Epithelial cell of prostate (primary cell): Measurements from ENCODE around the gene CXorf58.
"Not testable (repeated sequence)": the region's sequence is repeated elsewhere in the genome, so short reads cannot be mapped to it uniquely, and the experiment has no call there.

ENCODE experiments used
- DNase-seq: peaks from one replicate; pipeline ENCODE4 v3.0.0-alpha.2; 2011; ENCODE audit warnings: low read depth, low spot score
- H3K27ac ChIP-seq: fragments of 450-650 bp; 2 replicates; pipeline ENCODE4 v1.5.1; 2017; ENCODE audit warnings: mild to moderate bottlenecking

CXorf58 gene

DNA sequence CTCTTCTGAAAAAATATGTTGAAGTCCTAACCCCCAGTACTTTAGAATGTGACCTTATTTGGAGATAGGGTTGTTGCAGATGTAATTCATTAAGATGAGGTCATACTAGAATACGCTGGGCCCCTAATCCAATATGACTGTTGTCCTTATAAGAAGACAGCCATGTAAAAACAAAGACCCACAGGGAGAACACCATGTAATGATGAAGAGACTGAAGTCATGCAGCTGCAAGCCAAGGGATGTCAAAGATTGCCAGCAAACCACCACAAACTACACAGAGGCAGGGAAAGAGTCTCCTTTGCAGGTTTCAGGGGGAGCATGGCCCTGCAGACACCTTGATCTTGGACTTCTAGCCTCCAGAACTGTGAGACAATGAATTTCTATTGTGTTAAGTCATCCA, 37.4 kb downstream of the CXorf58 start:
- H3K27ac ChIP-seq = no peak overlapping the region
- DNase-seq = no peak

- DNase-seq = no peak
- H3K27ac ChIP-seq = no peak overlapping the region
Observed at GRCh38 chrX:23952391-23952790, 44.6 kb downstream of the CXorf58 start.

DNA sequence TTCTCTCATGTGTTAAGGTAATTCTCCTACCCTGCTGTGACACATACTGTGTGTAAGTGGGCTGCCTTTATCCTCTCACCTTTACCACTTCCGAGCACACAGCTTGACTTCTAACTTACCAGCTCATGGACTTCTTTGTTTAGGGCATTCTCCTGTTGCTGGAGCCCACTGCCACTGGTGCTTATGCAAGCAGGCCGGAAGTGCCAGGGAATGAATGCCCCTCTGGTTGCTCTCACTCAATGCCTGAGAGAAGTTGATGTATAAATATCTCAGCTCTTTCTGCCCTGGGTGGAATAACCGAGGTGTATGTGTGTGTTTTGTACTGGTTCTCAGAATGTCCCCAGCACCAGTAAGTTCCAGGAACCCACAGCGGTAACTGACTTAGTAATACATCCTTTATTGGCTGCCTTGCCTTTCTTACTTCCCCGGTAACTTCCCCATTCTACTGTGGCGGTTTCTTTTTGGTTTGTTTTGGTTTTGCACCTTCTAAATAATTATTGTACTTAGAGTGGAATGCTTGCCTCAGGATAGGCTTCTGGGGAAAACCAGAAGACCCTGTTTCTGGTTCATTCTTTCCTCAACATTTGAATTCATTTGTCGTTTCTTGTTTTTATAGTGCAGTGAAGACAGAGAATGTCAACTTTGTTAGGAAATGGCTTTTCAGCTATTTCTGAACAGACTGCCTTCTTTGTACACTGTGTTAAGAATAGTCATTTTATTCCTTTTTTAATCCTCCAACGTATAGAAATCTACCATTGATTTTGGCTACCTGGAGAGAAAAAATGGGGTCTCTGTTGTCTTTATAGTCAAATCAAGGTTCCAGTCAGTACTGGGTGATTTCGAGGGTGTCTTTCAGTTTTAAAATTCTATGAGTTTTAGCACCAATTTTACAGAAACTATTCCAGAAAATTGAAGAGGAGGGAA, 45.4 kb downstream of the CXorf58 start:
- no peak overlapping the region for H3K27ac ChIP-seq
- DNase-seq = no peak

GRCh38 chrX:23953908-23954269, 46.1 kb downstream of the CXorf58 start:
- no peak overlapping the region for H3K27ac ChIP-seq
- no peak for DNase-seq

DNA sequence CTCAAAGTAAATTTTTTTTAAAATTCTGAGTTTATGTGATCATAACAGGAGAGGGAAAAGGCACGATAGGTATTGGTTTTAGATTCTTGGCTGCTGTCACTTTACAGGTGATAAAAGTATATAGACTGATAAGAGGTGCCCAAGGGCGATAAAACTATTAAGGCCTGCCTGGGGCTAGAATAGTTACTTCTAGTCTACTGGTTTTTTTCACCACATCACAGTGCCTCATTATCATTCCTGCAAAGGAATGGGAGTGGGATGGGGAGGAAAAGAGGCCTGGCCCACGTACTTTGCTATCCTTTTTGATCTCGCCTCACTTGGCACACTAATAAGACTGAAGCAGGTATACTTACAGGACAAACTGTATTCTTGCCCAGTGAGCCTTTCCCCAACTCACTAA, 46.6 kb downstream of the CXorf58 start:
- DNase-seq = no peak
- no peak overlapping the region for H3K27ac ChIP-seq

DNA sequence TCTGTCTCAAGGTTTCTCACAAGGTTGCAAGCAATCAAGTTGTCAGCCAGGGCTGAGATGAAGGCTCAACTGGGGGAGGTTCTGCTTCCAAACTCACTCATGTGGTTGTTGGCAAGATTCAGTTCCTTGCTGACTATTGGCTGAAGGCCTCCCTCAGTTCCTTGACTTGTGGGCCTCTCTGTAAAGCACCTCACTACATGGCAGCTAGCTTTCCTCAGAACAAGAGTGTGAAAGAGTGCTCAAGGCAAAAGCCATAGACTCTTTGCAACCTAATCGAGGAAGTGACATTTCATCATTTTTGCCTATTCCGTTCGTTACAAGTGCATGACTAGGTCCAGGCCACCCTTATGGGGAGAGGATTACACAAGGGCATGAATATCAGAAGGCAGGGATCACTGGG, 52.0 kb downstream of the CXorf58 start:
- no peak overlapping the region for H3K27ac ChIP-seq
- DNase-seq = no peak

GRCh38 chrX:23964191-23964590, 56.4 kb downstream of the CXorf58 start:
- no peak for DNase-seq
- no peak overlapping the region for H3K27ac ChIP-seq

DNA sequence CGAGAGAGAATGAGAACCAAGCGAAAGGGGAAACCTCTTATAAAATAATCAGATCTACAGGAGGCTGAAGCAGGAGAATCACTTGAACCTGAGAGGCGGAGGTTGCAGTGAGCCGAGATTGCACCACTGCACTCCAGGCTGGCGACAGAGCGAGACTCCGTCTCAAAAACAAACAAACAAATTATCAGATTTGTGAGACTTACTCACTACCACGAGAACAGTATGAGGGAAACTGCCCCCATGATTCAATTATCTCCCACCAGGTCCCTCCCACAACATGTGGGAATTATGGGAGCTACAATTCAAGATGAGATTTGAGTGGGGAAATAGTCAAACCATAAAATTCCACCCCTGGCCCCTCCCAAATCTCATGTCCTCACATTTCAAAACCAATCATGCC, 57.8 kb downstream of the CXorf58 start:
- H3K27ac ChIP-seq, DNase-seq: not testable (repeated sequence)

DNA sequence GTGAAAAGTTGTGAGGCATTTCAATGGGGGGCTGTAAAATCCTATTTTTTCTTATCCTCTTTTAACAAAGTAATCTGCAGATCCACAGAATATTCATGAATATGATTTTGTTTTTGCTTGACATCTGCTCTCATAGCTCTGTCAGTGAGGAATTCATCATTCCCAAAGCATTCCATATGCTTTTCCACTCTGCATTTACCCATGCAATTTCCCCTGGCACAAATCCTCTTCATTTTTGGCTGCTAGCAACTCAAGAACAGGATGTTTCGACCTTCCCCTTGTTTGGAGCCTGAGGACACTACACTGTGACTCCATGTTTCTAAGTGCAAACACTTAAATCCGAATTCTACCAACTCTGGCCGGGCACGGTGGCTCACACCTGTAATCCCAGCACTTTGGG, 70.7 kb downstream of the CXorf58 start:
- H3K27ac ChIP-seq = no peak overlapping the region
- no peak for DNase-seq

DNA sequence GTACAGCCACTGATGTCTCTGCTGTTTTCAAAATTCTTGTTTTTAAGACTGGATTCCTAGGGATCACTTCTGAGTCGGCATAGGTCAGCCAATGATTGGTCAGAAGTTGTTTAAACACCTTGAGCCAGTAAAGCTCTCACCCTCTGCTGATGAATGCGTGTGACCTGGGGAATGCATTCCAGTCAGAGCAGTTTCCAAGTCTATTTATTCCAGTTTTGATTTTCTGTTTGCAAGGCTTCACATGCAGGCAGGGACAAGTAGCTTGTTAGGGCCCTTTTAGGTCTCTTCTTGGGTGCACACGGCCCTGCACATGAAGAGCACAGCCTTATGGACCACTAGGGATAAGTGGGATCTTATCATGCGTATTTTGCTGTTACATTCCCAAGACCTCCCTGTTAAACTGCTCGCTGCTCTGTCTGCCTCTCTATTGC, 72.2 kb downstream of the CXorf58 start:
- H3K27ac ChIP-seq = no peak overlapping the region
- DNase-seq = no peak

GRCh38 chrX:23981222-23981621, 73.4 kb downstream of the CXorf58 start:
- DNase-seq = no peak
- H3K27ac ChIP-seq = no peak overlapping the region

DNA sequence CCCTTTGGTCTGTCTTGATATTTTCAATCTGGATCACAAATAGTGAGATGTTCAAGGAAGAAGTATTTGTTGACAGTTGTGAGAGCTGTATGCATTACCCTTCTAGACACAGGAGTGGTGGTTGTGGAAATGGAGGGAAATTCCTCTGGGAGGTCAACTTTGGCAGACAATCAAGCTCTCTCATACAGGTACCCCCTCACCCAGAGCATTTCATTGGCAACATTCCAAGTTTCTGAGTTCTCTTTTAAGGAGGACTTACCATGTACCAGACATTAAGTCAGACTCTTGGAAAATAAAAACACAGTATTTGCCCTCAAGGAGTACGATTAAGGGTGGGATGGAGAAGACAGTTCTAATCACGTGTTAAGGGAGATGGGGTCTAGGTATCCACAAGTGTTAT, 73.9 kb downstream of the CXorf58 start:
- no peak for DNase-seq
- no peak overlapping the region for H3K27ac ChIP-seq

DNA sequence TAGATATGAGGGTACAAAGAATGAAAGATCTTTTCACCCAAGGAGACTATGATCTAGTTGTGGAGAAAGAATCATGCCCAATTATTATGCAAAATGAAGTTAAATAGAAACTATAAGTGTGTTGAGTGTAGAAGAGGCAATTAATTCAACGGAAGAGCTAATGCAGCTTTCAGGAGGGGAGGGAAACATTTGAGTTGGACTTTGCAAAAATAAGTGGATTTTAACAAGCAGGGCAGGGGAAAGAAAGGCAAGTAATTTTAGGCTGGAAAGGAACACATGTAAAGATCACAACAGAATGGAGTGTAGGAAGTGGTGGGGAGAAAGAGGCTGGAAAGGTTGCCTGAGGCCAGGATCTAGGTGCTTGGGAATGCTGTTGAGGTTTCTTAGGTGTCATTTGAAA, 75.1 kb downstream of the CXorf58 start:
- no peak overlapping the region for H3K27ac ChIP-seq
- no peak for DNase-seq
